KOPT-K1 (cell line): ENCODE results near the gene NOD2.

Source experiments
- H3K27ac ChIP-seq: fragments of 200-600 bp; sonication (generic); 2 replicates; pipeline ENCODE4 v1.5.1; 2016; ENCODE audit warnings: antibody characterized with exemption, mild to moderate bottlenecking, low read depth, low read length; ENCODE audit not compliant: poor library complexity, severe bottlenecking
- H3K36me3 ChIP-seq: fragments of 200-600 bp; sonication (generic); 2 replicates; pipeline ENCODE4 v1.5.1; 2017; ENCODE audit warnings: antibody characterized with exemption, mild to moderate bottlenecking, low read length, moderate library complexity; ENCODE audit not compliant: insufficient read depth
- H3K9me3 ChIP-seq: fragments of 200-600 bp; sonication (generic); 2 replicates; pipeline ENCODE4 v1.5.1; 2017; ENCODE audit warnings: antibody characterized with exemption, low read length, mild to moderate bottlenecking; ENCODE audit not compliant: insufficient read depth, poor library complexity, severe bottlenecking

The NOD2 gene

DNA sequence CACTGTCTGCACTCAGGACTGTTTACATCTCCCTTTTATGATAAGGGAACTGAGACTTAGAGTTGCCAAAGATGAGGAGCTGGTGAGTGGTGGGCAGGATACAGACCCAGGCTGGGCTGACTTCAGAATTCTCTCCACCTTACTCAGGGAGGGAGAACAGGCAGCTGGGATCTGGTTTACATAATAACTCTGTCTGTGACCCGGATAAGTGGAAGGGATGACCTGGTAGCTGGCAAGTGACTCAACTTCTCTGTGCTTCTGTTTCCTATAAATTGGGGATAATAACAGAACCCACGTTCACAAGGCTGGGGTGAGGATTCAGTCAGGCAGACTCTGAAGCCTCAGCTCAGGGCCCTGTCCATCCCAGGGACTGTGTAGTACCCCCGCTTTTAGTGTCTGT lies 14.9 kb upstream of the NOD2 start:
- Histone ChIP-seq H3K27ac (no peak overlapping the region), H3K36me3 (peaks cover 30% of the 10 kb centered on the region; the same call in 1 of the 2 replicates), H3K9me3 (peaks cover 4% of the 10 kb centered on the region)

DNA sequence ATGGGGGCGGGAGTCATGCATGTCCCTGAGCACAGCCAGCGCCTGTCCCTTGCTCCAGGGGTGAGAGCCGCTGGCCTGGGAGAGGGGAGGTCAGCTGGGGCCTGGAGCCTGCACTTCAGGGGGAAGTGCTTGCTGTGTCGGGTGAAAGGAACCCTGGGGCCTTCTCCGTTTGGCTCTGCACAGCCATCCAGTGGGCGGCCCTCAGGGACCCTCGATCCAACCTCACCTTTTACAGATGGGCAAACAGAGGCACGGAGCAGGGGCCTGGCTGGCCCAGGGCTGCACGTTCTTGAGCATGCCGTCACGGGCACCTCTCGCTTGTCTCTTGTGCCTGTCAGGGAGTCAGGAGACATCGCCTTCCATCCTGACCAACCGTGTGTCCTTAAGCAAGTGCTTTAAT lies 14.1 kb upstream of the NOD2 start:
- H3K9me3 ChIP-seq = no peaks in the 10 kb centered on the region
- H3K27ac ChIP-seq = no peak overlapping the region
- H3K36me3 ChIP-seq = peaks cover 26% of the 10 kb centered on the region; the same call in 1 of the 2 replicates

DNA sequence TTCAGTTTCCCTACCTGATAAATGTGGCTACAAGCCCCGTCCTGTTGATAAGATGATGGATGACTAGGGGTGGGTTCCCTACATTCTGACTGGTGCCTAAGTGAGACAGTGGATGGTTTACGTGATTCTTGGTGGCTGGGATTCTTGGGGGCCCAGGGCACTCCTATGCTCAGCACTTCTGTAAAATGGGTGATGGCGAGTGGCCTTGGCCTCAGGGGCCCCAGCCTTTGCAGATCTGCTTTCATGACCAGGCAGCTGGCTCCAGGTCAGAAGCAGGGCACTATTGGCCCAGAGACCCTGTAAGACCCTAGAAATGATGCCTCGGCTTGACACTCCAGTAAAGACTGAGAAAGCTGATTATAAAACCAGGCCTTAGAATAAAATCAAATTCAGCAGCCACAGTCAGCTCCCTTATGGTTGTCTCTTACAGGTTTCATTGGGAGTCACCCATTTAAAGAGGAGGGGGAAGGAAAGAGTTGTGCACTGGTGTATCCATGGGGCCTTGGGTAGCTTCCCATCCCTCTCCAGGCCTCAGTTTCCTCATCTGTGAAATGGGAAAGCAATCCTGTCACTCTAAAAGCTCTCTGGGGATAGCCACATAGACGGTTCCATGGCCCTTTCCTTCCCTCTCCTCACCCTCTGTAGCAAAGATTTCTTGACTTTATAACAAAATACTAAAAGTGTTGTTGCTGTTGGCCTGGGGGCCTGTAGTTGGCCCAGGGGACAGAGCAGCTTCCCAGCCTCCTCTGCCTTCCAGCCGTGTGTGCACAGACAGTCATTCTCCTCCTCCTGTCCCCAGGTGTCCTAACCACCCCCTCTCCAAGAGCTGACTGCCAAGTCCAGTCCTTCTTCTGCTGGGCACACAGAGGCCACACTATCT lies 13.5 kb upstream of the NOD2 start:
- peak overlapping the region; percentile 68 for H3K27ac ChIP-seq
- peaks cover 20% of the 10 kb centered on the region; the same call in 1 of the 2 replicates for H3K36me3 ChIP-seq
- H3K9me3 ChIP-seq = no peaks in the 10 kb centered on the region

DNA sequence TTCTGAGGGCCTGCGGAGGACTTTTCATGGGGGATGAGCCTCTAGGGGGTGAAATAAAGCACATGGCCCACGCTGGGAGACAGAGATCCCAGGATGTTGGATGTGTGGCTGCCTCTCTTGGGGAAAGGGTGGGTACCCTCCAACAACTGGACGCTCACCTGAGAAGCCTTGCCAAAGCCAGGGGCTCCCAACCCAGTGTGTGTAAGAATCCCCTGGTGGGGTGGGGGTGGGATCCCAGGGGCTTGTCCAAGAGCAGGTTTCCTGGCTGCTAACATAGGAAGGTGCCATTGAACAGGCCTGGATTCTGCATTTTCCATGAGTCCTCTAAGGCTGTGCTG lies 12.9 kb upstream of the NOD2 start:
- peak overlapping the region; percentile 68 for H3K27ac ChIP-seq
- peaks cover 16% of the 10 kb centered on the region; the same call in 1 of the 2 replicates for H3K36me3 ChIP-seq
- no peaks in the 10 kb centered on the region for H3K9me3 ChIP-seq

DNA sequence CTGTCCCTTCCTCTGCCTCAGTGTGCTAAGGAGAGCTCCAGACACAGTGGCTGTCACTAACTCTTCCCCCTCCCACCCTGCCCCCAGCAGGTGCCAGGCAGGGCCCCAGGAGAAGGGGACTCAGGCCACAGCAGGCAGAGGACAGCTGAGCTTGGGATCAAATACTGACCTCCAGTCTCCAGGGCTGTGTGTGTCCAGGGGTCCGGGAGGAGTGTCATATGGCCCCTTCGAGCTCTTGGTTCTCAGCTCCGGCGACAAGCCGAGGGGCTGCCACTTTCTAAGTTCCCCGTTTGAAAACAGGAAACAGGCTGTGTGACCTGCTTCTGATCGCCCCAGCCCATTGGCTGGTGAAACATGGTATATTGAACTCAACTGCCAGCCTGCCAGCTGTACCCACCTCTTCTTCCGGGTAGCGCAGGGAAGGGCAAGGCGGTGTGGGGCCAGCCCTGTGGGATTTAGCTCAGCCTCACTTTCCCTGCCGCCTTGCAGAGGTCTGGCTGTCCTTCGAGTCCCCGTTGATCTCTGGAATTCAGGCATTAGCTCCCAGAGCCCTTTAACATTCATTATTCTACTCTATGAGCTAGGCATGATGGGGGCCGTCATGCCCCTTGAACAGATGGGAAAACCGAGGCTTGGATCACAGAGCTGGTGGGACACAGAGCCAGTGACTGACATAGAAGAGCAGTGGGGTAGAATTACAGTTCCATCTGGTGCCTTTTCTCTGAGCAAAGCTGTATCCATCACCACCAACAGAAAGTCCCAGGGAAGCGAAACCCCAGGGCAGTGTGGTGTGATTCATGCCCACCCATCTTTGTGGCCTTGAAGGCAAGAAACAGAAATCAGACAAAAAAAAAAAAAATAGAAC lies 12.2 kb upstream of the NOD2 start, which contains the start of gene SNX20:
Gene SNX20 (minus strand): TSS at position 292 of the 865 bp plus-strand sequence. CDS start 3,786 bp downstream, outside the sequence.
- peak within 1 kb of the TSS; percentile 68 for H3K27ac ChIP-seq
- no peaks in the 10 kb centered on the region for H3K9me3 ChIP-seq
- peaks cover 8% of the 10 kb centered on the region; the same call in 1 of the 2 replicates for H3K36me3 ChIP-seq

DNA sequence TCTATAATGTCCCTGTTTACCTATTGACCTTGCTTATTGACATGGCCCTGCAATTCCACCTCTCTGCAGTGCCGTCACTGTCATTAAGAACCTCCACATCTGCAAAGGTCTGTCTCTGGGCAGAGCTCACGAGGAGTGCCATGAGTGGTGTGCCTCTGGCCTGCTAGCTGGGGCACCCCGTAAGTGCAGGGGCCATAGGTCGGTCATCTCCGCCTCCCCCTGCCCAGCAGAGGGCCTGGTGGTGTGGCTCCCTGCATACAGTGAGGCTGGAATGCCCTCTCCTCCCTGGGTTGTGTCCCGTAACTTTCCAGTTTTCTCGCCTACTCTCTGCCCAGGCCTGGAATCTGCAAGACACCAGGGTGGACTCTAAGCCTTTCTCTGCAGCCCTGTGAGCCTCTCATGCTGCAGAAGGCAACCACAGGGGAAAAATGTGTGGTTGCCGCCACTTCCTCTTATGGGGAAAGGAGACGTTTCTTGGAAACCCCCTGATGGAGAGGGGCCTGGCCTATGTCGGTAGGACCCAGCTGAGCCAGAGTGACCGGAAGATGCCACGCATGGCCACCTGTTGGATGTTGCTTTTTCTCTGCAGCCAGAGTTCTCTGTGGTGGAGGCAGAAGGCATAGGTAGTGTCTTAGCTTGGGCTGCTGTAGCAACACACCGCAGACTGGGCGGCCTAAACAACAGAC lies 9.6 kb upstream of the NOD2 start:
- no peaks in the 10 kb centered on the region; the same call in 1 of the 2 replicates for H3K36me3 ChIP-seq
- H3K27ac ChIP-seq = no peak overlapping the region
- no peaks in the 10 kb centered on the region for H3K9me3 ChIP-seq

DNA sequence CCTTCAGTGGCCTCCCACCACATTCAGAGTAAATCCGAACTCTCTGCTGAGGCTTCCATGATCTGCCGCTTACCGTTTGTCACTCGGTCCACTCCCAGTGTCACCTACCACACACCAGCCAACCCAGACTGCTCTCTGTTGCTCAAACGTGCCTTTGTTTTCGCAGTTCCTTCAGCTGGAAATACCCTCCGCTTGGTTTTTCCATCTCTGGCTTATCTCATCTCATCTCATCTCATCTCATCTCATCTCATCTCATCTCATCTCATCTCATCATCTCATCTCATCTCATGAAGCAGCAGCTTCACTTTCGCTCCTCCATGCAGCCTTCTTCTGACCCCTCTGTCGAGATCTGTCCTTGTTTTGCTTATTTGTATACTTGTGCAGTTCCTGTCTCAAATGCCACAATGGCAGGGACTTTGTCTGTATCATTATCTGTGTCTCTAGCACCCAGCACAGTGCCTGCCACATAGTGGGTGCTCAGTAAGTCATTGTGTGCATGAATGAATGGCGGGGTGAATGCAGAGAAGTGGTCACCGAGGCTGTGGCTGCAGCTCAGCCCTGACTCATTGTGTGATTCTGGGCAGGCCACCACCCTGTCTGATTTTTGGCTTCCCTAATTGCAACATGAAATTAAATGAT lies 8.5 kb upstream of the NOD2 start:
- H3K36me3 ChIP-seq = no peaks in the 10 kb centered on the region
- H3K27ac ChIP-seq = no peak overlapping the region
- H3K9me3 ChIP-seq = no peaks in the 10 kb centered on the region

DNA sequence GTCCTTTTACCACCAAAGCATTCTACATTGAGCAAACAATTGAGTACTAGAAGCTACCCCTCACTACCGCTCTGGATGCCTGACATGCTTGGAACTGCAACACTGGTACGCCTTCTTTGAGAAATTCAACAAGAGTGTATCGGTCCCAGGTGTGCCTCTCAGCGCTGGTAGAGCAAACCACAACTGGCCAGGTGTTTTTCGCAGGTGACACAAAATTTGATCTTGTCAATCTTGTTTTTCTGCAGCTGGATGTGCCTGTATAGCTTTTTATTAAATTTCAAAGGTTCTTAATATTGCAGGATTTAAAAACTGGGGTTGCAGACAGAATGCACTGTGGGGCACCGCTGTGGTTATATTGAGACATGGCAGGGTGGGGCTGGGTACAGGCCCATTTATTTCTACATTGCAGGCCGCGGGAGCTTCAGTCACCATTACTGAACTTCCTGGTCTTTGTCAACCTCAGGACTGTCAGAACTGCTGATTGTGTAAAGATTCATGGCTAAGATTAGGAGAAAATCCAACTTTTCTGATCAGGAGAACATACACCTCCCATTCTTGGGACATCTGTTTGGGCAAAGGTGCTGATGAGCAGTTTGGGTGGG lies 7.8 kb upstream of the NOD2 start:
- Histone ChIP-seq H3K9me3 (no peaks in the 10 kb centered on the region), H3K27ac (no peak overlapping the region), H3K36me3 (no peaks in the 10 kb centered on the region)

DNA sequence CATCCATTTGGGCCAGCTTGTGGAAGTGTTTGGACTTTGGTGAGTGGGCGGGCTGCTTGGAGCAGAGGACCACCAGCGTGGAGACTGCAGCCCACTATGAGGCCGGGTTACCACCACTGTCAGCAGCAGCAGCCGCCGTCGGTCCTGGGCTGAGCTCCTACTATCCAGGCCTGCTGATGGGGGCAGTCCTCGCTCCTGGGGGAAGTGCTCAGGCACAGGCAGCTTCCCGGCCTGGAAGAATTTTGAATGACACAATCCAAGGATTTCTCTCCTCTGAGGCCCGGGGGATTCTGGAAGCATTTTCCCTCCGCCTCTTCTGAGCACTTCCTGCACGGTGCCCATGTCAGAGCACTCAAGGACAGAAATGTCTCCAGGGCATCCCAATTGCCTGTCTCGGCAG lies 5.3 kb upstream of the NOD2 start:
- Histone ChIP-seq H3K27ac (no peak overlapping the region), H3K9me3 (no peaks in the 10 kb centered on the region), H3K36me3 (no peaks in the 10 kb centered on the region)

DNA sequence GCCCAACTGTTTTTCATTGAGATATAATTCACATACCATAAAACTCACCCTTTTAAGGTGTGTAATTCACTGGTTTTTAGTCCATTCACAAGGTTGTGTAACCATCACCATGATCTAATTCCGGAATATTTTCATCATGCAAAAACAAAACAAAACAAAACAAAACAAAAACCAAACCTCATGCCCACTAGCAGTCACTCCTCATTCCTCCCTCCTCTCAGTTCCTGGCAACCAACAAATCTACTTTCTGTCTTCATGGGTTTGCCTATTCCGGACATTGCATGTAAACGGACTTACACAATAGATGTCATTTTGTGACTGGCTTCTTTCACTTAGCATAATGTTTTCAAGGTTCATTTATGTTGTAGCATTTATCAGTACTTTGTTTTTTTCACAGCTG lies 4.5 kb upstream of the NOD2 start:
- no peaks in the 10 kb centered on the region for H3K9me3 ChIP-seq
- H3K27ac ChIP-seq = no peak overlapping the region
- H3K36me3 ChIP-seq = no peaks in the 10 kb centered on the region

DNA sequence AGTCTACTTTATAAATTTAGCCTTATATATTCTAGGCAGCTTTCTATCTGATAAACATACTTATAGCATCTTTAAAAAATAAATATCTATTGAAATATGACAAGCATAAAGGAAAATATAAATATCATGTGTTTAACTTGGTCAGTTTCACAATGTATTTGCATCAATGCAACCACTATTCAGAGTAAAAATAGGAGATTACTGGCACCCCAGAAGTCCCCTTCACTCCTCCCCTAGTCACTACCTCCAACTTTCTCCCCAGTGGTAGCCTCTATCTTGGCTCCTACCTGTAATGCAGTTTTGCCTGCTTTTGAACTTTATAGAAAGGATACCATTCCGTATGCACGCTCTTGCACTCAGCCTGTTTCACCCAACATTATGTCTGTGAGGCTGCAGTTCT lies 3.2 kb upstream of the NOD2 start:
- H3K36me3 ChIP-seq = no peaks in the 10 kb centered on the region
- H3K27ac ChIP-seq = no peak overlapping the region
- no peaks in the 10 kb centered on the region for H3K9me3 ChIP-seq

DNA sequence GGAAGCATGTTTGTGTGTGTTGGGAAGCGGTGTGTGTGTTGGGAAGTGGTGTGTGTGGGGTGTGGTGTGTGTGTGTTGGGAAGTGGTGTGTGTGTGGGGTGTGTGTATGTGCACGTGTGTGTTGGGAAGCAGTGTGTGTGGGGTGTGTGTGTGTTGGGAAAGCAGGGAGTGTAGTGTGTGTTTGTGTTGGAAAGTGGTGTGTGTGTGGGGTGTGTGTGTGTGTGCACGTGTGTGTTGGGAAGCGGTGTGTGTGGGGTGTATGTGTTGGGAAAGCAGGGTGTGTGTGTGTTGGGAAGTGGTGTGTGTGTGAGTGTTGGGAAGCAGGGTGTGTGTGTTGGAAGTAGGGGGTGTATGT lies 785 bp upstream of the NOD2 start:
- no peak overlapping the region for H3K27ac ChIP-seq
- no peaks in the 10 kb centered on the region for H3K36me3 ChIP-seq
- no peaks in the 10 kb centered on the region for H3K9me3 ChIP-seq

DNA sequence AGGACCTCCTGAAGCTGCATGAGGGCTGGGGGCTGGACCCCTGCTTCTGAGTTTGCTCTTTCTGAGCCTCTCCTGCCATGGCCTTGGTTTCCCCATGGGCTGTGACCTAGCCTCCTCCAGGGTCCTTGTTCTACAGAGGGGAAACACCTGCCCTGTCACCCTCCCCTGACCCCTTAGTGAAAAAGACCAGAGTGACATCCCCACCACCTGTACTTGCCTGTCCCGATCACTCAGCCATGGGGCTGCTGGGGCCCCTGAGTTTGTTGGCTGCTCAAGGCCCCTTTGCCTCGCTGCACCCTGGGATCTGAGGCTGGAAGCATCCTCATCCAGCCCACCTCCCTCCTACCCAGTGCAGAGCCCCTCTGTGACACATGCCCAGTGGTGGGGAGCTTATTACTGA lies 800 bp downstream of the NOD2 start:
- no peaks in the 10 kb centered on the region for H3K9me3 ChIP-seq
- H3K27ac ChIP-seq = no peak overlapping the region
- H3K36me3 ChIP-seq = no peaks in the 10 kb centered on the region
